HEK293T (cell line): ENCODE measurements around the gene SLC35G4.

Source experiments
- CTCF ChIA-PET: fragments of 350-600 bp; formaldehyde crosslinking; extraction: SDS; loops from one replicate; lab custom pipeline; 2021; ENCODE audit warnings: antibody characterized with exemption, inconsistent platforms; lab: Yijun Ruan, JAX
- POLR2A ChIA-PET: fragments of 350-600 bp; formaldehyde crosslinking; extraction: SDS; loops from one replicate; lab custom pipeline; 2020; ENCODE audit warnings: antibody characterized with exemption, inconsistent platforms; lab: Yijun Ruan, JAX
- DNase-seq: peaks from one replicate; pipeline ENCODE4 v3.0.0; 2012; ENCODE audit warnings: mixed read lengths; ENCODE audit errors: extremely low spot score
- ARNT ChIP-seq: fragments of 450-650 bp; IDR thresholded peaks from 2 replicates; pipeline ENCODE4 v1.6.1; 2017; ENCODE audit warnings: mild to moderate bottlenecking
- FOXK2 ChIP-seq: fragments of 450-650 bp; IDR thresholded peaks from 2 replicates; pipeline ENCODE4 v1.6.1; 2016; ENCODE audit warnings: mild to moderate bottlenecking
- HDGF ChIP-seq: fragments of 450-650 bp; IDR thresholded peaks from 2 replicates; pipeline ENCODE4 v1.6.1; 2017; ENCODE audit warnings: antibody characterized with exemption, borderline replicate concordance
- L3MBTL2 ChIP-seq: fragments of 450-650 bp; conservative IDR thresholded peaks from 2 replicates; pipeline ENCODE4 v1.6.1; 2016; ENCODE audit warnings: mild to moderate bottlenecking
- LEF1 ChIP-seq: fragments of 450-650 bp; IDR thresholded peaks from 2 replicates; pipeline ENCODE4 v1.6.1; 2017; ENCODE audit warnings: mild to moderate bottlenecking, borderline replicate concordance
- NFRKB ChIP-seq: fragments of 450-650 bp; IDR thresholded peaks from 2 replicates; pipeline ENCODE4 v1.6.1; 2016; ENCODE audit warnings: mild to moderate bottlenecking, moderate library complexity
- SP1 ChIP-seq: fragments of 450-650 bp; IDR thresholded peaks from 2 replicates; pipeline ENCODE4 v1.6.1; 2017
- TARDBP ChIP-seq: fragments of 450-650 bp; IDR thresholded peaks from 2 replicates; pipeline ENCODE4 v1.6.1; 2016
- ZNF384 ChIP-seq: fragments of 450-650 bp; IDR thresholded peaks from 2 replicates; pipeline ENCODE4 v1.6.1; 2016
- TF ChIP-seq, protein P1 (sequence below): fragments of 450-650 bp; IDR thresholded peaks from 2 replicates; pipeline ENCODE4 v1.6.1; 2016

SLC35G4 gene

DNA sequence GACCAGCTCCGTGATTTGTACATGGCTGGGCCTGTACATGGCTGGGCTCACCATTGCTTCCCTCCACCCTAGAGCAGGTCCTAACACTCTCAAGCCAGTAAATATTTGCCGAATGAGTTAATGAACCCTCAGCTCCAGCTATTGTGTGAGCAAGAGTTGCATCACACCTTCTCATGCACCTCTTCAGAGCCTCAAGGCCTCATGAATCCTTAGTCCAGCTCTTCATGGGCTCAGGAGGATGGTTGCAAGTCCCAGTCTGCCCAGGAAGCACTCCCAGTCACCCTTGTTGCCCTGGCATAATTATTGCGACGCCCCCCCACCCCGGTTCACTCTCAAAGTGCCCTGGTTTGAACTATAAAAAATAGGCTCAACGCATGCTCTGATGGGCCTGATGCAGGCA lies 49.6 kb downstream of the SLC35G4 start:
- CTCF ChIA-PET: interaction anchor here (0.7 kb wide), 1 partner anchor 10 kb away, joined by 3 read pairs; no protein-coding TSS in a partner anchor
- POLR2A ChIA-PET: no interaction called here
- TF ChIP-seq NFRKB: no peak
- TF ChIP-seq FOXK2: no peak
- no peak for TF ChIP-seq HDGF
- no peak for TF ChIP-seq ZNF384
- TF ChIP-seq L3MBTL2: no peak
- TF ChIP-seq SP1: no peak
- TF ChIP-seq TARDBP: no peak
- no peak for TF ChIP-seq LEF1
- TF ChIP-seq, protein P1, sequence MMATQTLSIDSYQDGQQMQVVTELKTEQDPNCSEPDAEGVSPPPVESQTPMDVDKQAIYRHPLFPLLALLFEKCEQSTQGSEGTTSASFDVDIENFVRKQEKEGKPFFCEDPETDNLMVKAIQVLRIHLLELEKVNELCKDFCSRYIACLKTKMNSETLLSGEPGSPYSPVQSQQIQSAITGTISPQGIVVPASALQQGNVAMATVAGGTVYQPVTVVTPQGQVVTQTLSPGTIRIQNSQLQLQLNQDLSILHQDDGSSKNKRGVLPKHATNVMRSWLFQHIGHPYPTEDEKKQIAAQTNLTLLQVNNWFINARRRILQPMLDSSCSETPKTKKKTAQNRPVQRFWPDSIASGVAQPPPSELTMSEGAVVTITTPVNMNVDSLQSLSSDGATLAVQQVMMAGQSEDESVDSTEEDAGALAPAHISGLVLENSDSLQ: no peak
- no peak for TF ChIP-seq ARNT
- no peak for DNase-seq
